IMR-90 (cell line): ENCODE results near the gene TMF1. TPM values are rescaled to one million over a fixed set of nuclear protein-coding genes. Genes with fewer than 3 reads are reported as not detected.

Experiments used
- ATAC-seq: fragments of 200-7000 bp; cut with Tn5 transposase; 2 replicates; pipeline ENCODE4 v1.9.1; 2020; ENCODE audit warnings: low read depth, mild to moderate bottlenecking, moderate library complexity
- BruUV-seq: library from RNA; stranded (reverse); fragments of 400-500 nt; replicated peaks from 2 replicates; lab custom pipeline; 2021; lab: Mats Ljungman, UMichigan
- CTCF ChIA-PET: fragments of 300-600 bp; formaldehyde crosslinking; extraction: SDS; loops from one replicate; lab custom pipeline; 2021; ENCODE audit warnings: antibody characterized with exemption; lab: Yijun Ruan, JAX
- POLR2A ChIA-PET: fragments of 300-600 bp; sonication (Branson Sonifier 250); formaldehyde crosslinking; loops from one replicate; lab custom pipeline; 2022; ENCODE audit warnings: antibody characterized with exemption; ENCODE audit not compliant: unreplicated experiment; lab: Charles Lee
- DNase-seq: peaks from one replicate; pipeline ENCODE4 v3.0.0; 2013
- H2AFZ ChIP-seq: replicated peaks from 2 replicates; pipeline ENCODE3; 2013; ENCODE audit warnings: low read length, mild to moderate bottlenecking; ENCODE audit not compliant: poor library complexity
- H2AK5ac ChIP-seq: 2 replicates; pipeline ENCODE4 v1.6.1; 2013; ENCODE audit warnings: low read depth, low read length, inconsistent platforms
- H2AK9ac ChIP-seq: replicated peaks from 2 replicates; pipeline ENCODE3; 2013; ENCODE audit warnings: mild to moderate bottlenecking, low read depth, low read length, moderate library complexity; ENCODE audit not compliant: poor library complexity
- H2BK120ac ChIP-seq: 2 replicates; pipeline ENCODE4 v1.6.1; 2013; ENCODE audit warnings: low read depth, low read length, inconsistent platforms
- H2BK15ac ChIP-seq: 3 replicates; pipeline ENCODE4 v1.6.1; 2013; ENCODE audit warnings: low read depth, low read length, inconsistent platforms
- H2BK20ac ChIP-seq: 2 replicates; pipeline ENCODE4 v1.6.1; 2013; ENCODE audit warnings: low read depth, mild to moderate bottlenecking, inconsistent platforms, low read length, moderate library complexity
- H2BK5ac ChIP-seq: 2 replicates; pipeline ENCODE4 v1.6.1; 2013; ENCODE audit warnings: mild to moderate bottlenecking, low read depth, low read length, inconsistent platforms; ENCODE audit not compliant: poor library complexity, severe bottlenecking
- H3K14ac ChIP-seq: replicated peaks from 2 replicates; pipeline ENCODE4 v1.6.1; 2013; ENCODE audit warnings: low read depth, low read length, inconsistent platforms
- H3K18ac ChIP-seq: 2 replicates; pipeline ENCODE4 v1.6.1; 2013; ENCODE audit warnings: low read depth, low read length, control low read depth
- H3K23ac ChIP-seq: 2 replicates; pipeline ENCODE4 v1.6.1; 2013; ENCODE audit warnings: low read depth, low read length, inconsistent platforms
- H3K27ac ChIP-seq: 2 replicates; pipeline ENCODE4 v1.5.1; 2013; ENCODE audit warnings: mild to moderate bottlenecking, control low read depth, low read length; ENCODE audit not compliant: insufficient read depth
- H3K27me3 ChIP-seq: 2 replicates; pipeline ENCODE4 v1.6.1; 2013; ENCODE audit warnings: low read length; ENCODE audit not compliant: control insufficient read depth, insufficient read depth
- H3K36me3 ChIP-seq: 2 replicates; pipeline ENCODE4 v1.6.1; 2013; ENCODE audit warnings: low read length, mixed read lengths; ENCODE audit not compliant: control insufficient read depth, insufficient read depth
- H3K4ac ChIP-seq: 2 replicates; pipeline ENCODE4 v1.6.1; 2013; ENCODE audit warnings: low read depth, low read length, inconsistent platforms
- H3K4me1 ChIP-seq: 2 replicates; pipeline ENCODE4 v1.6.1; 2013; ENCODE audit warnings: low read length, mixed read lengths; ENCODE audit not compliant: control insufficient read depth, insufficient read depth
- H3K4me2 ChIP-seq: 2 replicates; pipeline ENCODE4 v1.6.1; 2013; ENCODE audit warnings: low read depth, mild to moderate bottlenecking, control low read depth, low read length, moderate library complexity
- H3K4me3 ChIP-seq: 2 replicates; pipeline ENCODE4 v1.5.1; 2013; ENCODE audit warnings: low read depth, mild to moderate bottlenecking, control low read depth, low read length, moderate library complexity; ENCODE audit not compliant: insufficient read depth
- H3K56ac ChIP-seq: 2 replicates; pipeline ENCODE4 v1.6.1; 2013; ENCODE audit warnings: low read length, inconsistent platforms; ENCODE audit not compliant: insufficient read depth; ENCODE audit errors: extremely low read depth
- H3K79me1 ChIP-seq, 2 experiments: 2 replicates each; pipeline ENCODE4 v1.6.1; 2013; ENCODE audit warnings: low read length in 2 of 2, inconsistent platforms in 1 of 2, low read depth in 1 of 2
- H3K9ac ChIP-seq: 2 replicates; pipeline ENCODE4 v1.6.1; 2013; ENCODE audit warnings: low read depth, low read length, control low read depth
- H3K9me1 ChIP-seq: 2 replicates; pipeline ENCODE4 v1.6.1; 2013; ENCODE audit warnings: low read length, inconsistent platforms; ENCODE audit not compliant: insufficient read depth
- H3K9me3 ChIP-seq: 2 replicates; pipeline ENCODE4 v1.6.1; 2013; ENCODE audit warnings: low read length; ENCODE audit not compliant: control insufficient read depth, insufficient read depth
- H4K20me1 ChIP-seq: 2 replicates; pipeline ENCODE4 v1.6.1; 2013; ENCODE audit warnings: low read length, inconsistent platforms; ENCODE audit not compliant: insufficient read depth
- H4K5ac ChIP-seq: 2 replicates; pipeline ENCODE4 v1.6.1; 2013; ENCODE audit warnings: mild to moderate bottlenecking, low read depth, low read length, control low read depth
- H4K8ac ChIP-seq, 2 experiments: 2 replicates each; pipeline ENCODE4 v1.6.1; 2013; ENCODE audit warnings: low read depth in 2 of 2, low read length in 2 of 2, control low read depth in 1 of 2, inconsistent platforms in 1 of 2
- H4K91ac ChIP-seq: 2 replicates; pipeline ENCODE4 v1.6.1; 2013; ENCODE audit warnings: low read depth, low read length, inconsistent platforms; ENCODE audit not compliant: insufficient read depth
- BHLHE40 ChIP-seq: fragments of 150-350 bp; IDR thresholded peaks from 2 replicates; pipeline ENCODE4 v1.6.1; 2016; ENCODE audit warnings: mild to moderate bottlenecking, low read depth, low read length
- CEBPB ChIP-seq: IDR thresholded peaks from 2 replicates; pipeline ENCODE4 v1.6.1; 2012; ENCODE audit warnings: low read depth, low read length, improper control_type of control experiment
- MAZ ChIP-seq: IDR thresholded peaks from 2 replicates; pipeline ENCODE4 v1.6.1; 2012; ENCODE audit warnings: low read depth, mild to moderate bottlenecking, low read length, improper control_type of control experiment, moderate library complexity, borderline replicate concordance
- MXI1 ChIP-seq: IDR thresholded peaks from 2 replicates; pipeline ENCODE4 v1.6.1; 2012; ENCODE audit warnings: low read depth, mild to moderate bottlenecking, low read length, moderate library complexity, borderline replicate concordance
- POLR2A ChIP-seq: IDR thresholded peaks from 2 replicates; pipeline ENCODE4 v1.6.1; 2012; ENCODE audit warnings: mild to moderate bottlenecking, low read depth, low read length
- RFX5 ChIP-seq: IDR thresholded peaks from 2 replicates; pipeline ENCODE4 v1.8.0; 2012; ENCODE audit warnings: low read depth, mild to moderate bottlenecking, low read length, moderate library complexity
- WGBS, 2 experiments: methylation state at CpG; one replicate each; pipeline versions ENCODE4 v1.1.5 to v1.1.7; 2013; ENCODE audit warnings: missing lambda C conversion rate in 2 of 2; ENCODE audit not compliant: insufficient read length in 1 of 2; ENCODE audit errors: extremely low coverage in 2 of 2; 5-methylcytosine and 5-hydroxymethylcytosine counted together
- dilution Hi-C: fragments of 300-500 bp; cut with HindIII; formaldehyde crosslinking; loops from one replicate; pipeline ENCODE4 v1.14.3; 2018; ENCODE audit warnings: low sequenced_read_pairs; ENCODE audit not compliant: unreplicated experiment
- in situ Hi-C: fragments of 300-500 bp; cut with MboI; formaldehyde crosslinking; loops from 3 replicates; pipeline ENCODE4 v1.14.3; 2019; ENCODE audit warnings: low sequenced_read_pairs, inconsistent platforms, mixed read lengths
- intact Hi-C: fragments of 100-400 bp; cut with micrococcal nuclease; formaldehyde crosslinking; loops from 2 replicates; pipeline ENCODE4 v1.10.0; 2022
- polyA plus RNA-seq, 3 experiments: library from polyadenylated mRNA; depleted of rRNA; stranded (reverse); fragments of >200 nt; gene quantifications; 2 replicates each; pipeline ENCODE4 v1.2.3, GENCODE V29; 2012; ENCODE audit warnings: low replicate concordance in 1 of 3
- total RNA-seq: library from RNA; depleted of rRNA; stranded (reverse); fragments of >200 nt; gene quantifications from 2 replicates; pipeline ENCODE4 v1.2.3, GENCODE V29; 2012
- TF ChIP-seq, protein P1 (sequence below): fragments of 150-350 bp; IDR thresholded peaks from 2 replicates; pipeline ENCODE4 v1.6.1; 2016; ENCODE audit warnings: low read depth, mild to moderate bottlenecking, low read length, moderate library complexity, borderline replicate concordance

The TMF1 gene
- total and polyA plus RNA-seq, 2 of the 4 experiments (the other 2 are of a cell fraction), result 12.4 to 39.1 TPM

DNA sequence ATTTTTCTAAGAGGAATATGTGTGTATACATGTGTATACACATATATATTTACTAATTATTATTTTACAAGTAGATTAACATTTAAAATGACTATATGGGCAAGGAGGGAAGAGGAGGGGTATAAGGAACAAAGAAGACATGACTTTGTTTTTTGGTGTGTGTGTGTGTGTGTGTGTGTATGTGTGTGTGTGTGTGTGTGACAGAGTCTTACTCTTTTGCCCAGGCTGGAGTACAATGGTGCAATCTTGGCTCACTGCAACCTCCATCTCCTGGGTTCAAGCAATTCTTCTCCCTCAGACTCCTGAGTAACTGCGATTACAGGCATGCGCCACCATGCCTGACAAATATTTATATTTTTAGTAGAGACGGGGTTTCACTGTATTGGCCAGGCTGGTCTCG lies 36.0 kb downstream of the TMF1 start:
- Histone ChIP-seq H2AFZ (no peak overlapping the region), H3K23ac (no peak overlapping the region), H3K9me1 (peaks cover 4% of the 10 kb centered on the region; the same call in 1 of the 2 replicates), H2BK20ac (no peak overlapping the region), H4K8ac (no peak overlapping the region), H4K20me1 (no peaks in the 10 kb centered on the region), H3K56ac (no peak overlapping the region), H3K9me3 (no peaks in the 10 kb centered on the region), H3K14ac (no peak overlapping the region), H2AK5ac (no peak overlapping the region), H4K5ac (no peak overlapping the region), H3K27ac (no peak overlapping the region), H3K4me3 (no peak overlapping the region), H3K4ac (no peak overlapping the region), H2AK9ac (no peak overlapping the region), H2BK15ac (no peak overlapping the region), H3K4me2 (no peak overlapping the region), H3K4me1 (peaks cover 6% of the 10 kb centered on the region), H2BK120ac (no peak overlapping the region), H3K9ac (no peak overlapping the region), H2BK5ac (no peak overlapping the region), H3K27me3 (no peaks in the 10 kb centered on the region), H4K91ac (no peak overlapping the region), H3K18ac (no peak overlapping the region), H3K79me1 (peaks cover 5 to 37% of the 10 kb centered on the region in 2 experiments), H3K36me3 (peaks cover 7% of the 10 kb centered on the region)
- no peak for ATAC-seq
- ChIA-PET CTCF (no interaction called here), POLR2A (no interaction called here)
- no TSS peak for BruUV-seq
- in situ Hi-C loops (no loop called here), intact Hi-C loops (no loop called here), dilution Hi-C loops (no loop called here)
- DNase-seq, result no peak
- TF ChIP-seq RFX5 (no peak), MXI1 (no peak), MAZ (no peak), POLR2A (no peak), CEBPB (no peak), BHLHE40 (no peak)
- TF ChIP-seq, protein P1, sequence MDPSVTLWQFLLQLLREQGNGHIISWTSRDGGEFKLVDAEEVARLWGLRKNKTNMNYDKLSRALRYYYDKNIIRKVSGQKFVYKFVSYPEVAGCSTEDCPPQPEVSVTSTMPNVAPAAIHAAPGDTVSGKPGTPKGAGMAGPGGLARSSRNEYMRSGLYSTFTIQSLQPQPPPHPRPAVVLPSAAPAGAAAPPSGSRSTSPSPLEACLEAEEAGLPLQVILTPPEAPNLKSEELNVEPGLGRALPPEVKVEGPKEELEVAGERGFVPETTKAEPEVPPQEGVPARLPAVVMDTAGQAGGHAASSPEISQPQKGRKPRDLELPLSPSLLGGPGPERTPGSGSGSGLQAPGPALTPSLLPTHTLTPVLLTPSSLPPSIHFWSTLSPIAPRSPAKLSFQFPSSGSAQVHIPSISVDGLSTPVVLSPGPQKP, result no peak
- no CpG with 5 or more reads among the region's 4 CpGs for WGBS, 2 experiments
